Caco-2 (cell line): ENCODE data around the gene CPEB2. TPM values are rescaled to one million over a fixed set of nuclear protein-coding genes. Genes with fewer than 3 reads are reported as not detected.

Experiments used
- BruUV-seq: library from RNA; stranded (reverse); fragments of 400-500 nt; replicated peaks from 2 replicates; lab custom pipeline; 2021; lab: Mats Ljungman, UMichigan
- CTCF ChIA-PET: fragments of 300-600 bp; sonication (Branson Sonifier 250); formaldehyde crosslinking; loops from one replicate; lab custom pipeline; 2022; ENCODE audit warnings: antibody characterized with exemption; lab: Charles Lee
- POLR2A ChIA-PET: fragments of 300-600 bp; sonication (Branson Sonifier 250); formaldehyde crosslinking; loops from one replicate; lab custom pipeline; 2022; ENCODE audit warnings: antibody characterized with exemption; lab: Charles Lee
- DNase-seq, 2 experiments: peaks; one replicate each; pipeline versions ENCODE4 v3.0.0 to v3.0.0-alpha.2; 2020 to 2022
- H3K27me3 ChIP-seq: replicated peaks from 2 replicates; pipeline ENCODE4 v1.6.0; 2011; ENCODE audit warnings: low read length; ENCODE audit not compliant: control insufficient read depth, insufficient read depth
- H3K36me3 ChIP-seq: 2 replicates; pipeline ENCODE4 v1.5.1; 2011; ENCODE audit warnings: low read length; ENCODE audit not compliant: control insufficient read depth, insufficient read depth
- H3K4me1 ChIP-seq: fragments of 250-450 bp; sonication (Bioruptor Pico); 2 replicates; pipeline ENCODE4 v1.5.1; 2020; ENCODE audit warnings: mild to moderate bottlenecking
- H3K4me3 ChIP-seq: 2 replicates; pipeline ENCODE4 v1.5.1; 2011; ENCODE audit warnings: low read depth, mild to moderate bottlenecking, control low read depth, low read length
- H3K9me3 ChIP-seq: fragments of 250-450 bp; sonication (Bioruptor Pico); 2 replicates; pipeline ENCODE4 v1.5.1; 2020; ENCODE audit warnings: mild to moderate bottlenecking, moderate library complexity
- H3K27ac Mint-ChIP-seq: one replicate; pipeline ENCODE4 v1.8.0; 2022; ENCODE audit warnings: mixed read lengths; ENCODE audit not compliant: unreplicated experiment
- H3K27me3 Mint-ChIP-seq: one replicate; pipeline ENCODE4 v1.8.0; 2022; ENCODE audit warnings: mixed read lengths; ENCODE audit not compliant: insufficient read depth, unreplicated experiment
- H3K36me3 Mint-ChIP-seq: one replicate; pipeline ENCODE4 v1.8.0; 2022; ENCODE audit warnings: mild to moderate bottlenecking, mixed read lengths; ENCODE audit not compliant: insufficient read depth, unreplicated experiment
- H3K4me1 Mint-ChIP-seq: one replicate; pipeline ENCODE4 v1.8.0; 2022; ENCODE audit warnings: low read depth, mixed read lengths; ENCODE audit not compliant: unreplicated experiment
- H3K4me3 Mint-ChIP-seq: one replicate; pipeline ENCODE4 v1.8.0; 2022; ENCODE audit warnings: mild to moderate bottlenecking, moderate library complexity, mixed read lengths; ENCODE audit not compliant: unreplicated experiment
- H3K9me3 Mint-ChIP-seq: one replicate; pipeline ENCODE4 v1.8.0; 2022; ENCODE audit warnings: mixed read lengths; ENCODE audit not compliant: unreplicated experiment
- CTCF ChIP-seq, 2 experiments: fragments of 200-600 bp in 1 of 2; IDR thresholded peaks; 1 replicate in 1 of 2; 2 replicates in 1 of 2; pipeline versions ENCODE4 v1.5.1 to v1.8.0; 2011 to 2022; ENCODE audit warnings: antibody characterized with exemption in 1 of 2, control low read depth in 1 of 2, inconsistent platforms in 1 of 2, low read depth in 1 of 2, low read length in 1 of 2, mild to moderate bottlenecking in 1 of 2, moderate library complexity in 1 of 2; ENCODE audit not compliant: insufficient read depth in 1 of 2, severe bottlenecking in 1 of 2, unreplicated experiment in 1 of 2
- intact Hi-C: fragments of 100-400 bp; cut with micrococcal nuclease; formaldehyde crosslinking; loops from one replicate; pipeline ENCODE4 v1.10.0; 2022; ENCODE audit not compliant: unreplicated experiment
- total RNA-seq: library from RNA; stranded (reverse); gene quantifications from 2 replicates; pipeline ENCODE4 v1.2.3, GENCODE V29; 2022

Gene CPEB2
- total RNA-seq, 1 experiment from 2014 or later, result 0.18 TPM

- Mint-ChIP-seq H3K27me3 (no peaks in the 10 kb centered on the region), H3K9me3 (no peaks in the 10 kb centered on the region), H3K4me3 (no peak overlapping the region), H3K27ac (no peak overlapping the region), H3K4me1 (no peaks in the 10 kb centered on the region), H3K36me3 (no peaks in the 10 kb centered on the region)
- CTCF ChIA-PET, result no interaction called here
- Histone ChIP-seq H3K9me3 (no peaks in the 10 kb centered on the region), H3K36me3 (no peaks in the 10 kb centered on the region), H3K4me1 (no peaks in the 10 kb centered on the region), H3K4me3 (no peak overlapping the region), H3K27me3 (no peaks in the 10 kb centered on the region)
- intact Hi-C loops, result no loop called here
- POLR2A ChIA-PET, result no interaction called here
- BruUV-seq, result no TSS peak
- no peak for TF ChIP-seq CTCF (IDR thresholded peaks at IDR 0.05; ENCODE audit: insufficient read depth in 1 of 2, low read depth in 1 of 2, low read length in 1 of 2, severe bottlenecking in 1 of 2, unreplicated experiment in 1 of 2)
- no peak for DNase-seq
These were observed 63.9 kb downstream of the CPEB2 start for GRCh38 chr4:15066140-15066539.

- no TSS peak for BruUV-seq
- no peaks in the 10 kb centered on the region for H3K9me3 Mint-ChIP-seq
- ChIA-PET CTCF (no interaction called here), POLR2A (no interaction called here)
- Histone ChIP-seq H3K4me3 (no peak overlapping the region), H3K36me3 (no peaks in the 10 kb centered on the region), H3K4me1 (no peaks in the 10 kb centered on the region), H3K9me3 (no peaks in the 10 kb centered on the region), H3K27me3 (no peaks in the 10 kb centered on the region)
- H3K27me3 Mint-ChIP-seq, result no peaks in the 10 kb centered on the region
- no peak for TF ChIP-seq CTCF (IDR thresholded peaks at IDR 0.05; ENCODE audit: insufficient read depth in 1 of 2, low read depth in 1 of 2, low read length in 1 of 2, severe bottlenecking in 1 of 2, unreplicated experiment in 1 of 2)
- DNase-seq, result no peak
- intact Hi-C loops, result no loop called here
- no peaks in the 10 kb centered on the region for H3K36me3 Mint-ChIP-seq
- H3K4me1 Mint-ChIP-seq, result peaks cover 7% of the 10 kb centered on the region
- no peak overlapping the region for H3K4me3 Mint-ChIP-seq
- no peak overlapping the region for H3K27ac Mint-ChIP-seq
These were observed 66.0 kb downstream of the CPEB2 start for GRCh38 chr4:15068298-15068697.

- no peak overlapping the region for H3K27ac Mint-ChIP-seq
These were observed 73.6 kb downstream of the CPEB2 start for GRCh38 chr4:15075875-15076274.

More at GRCh38 chr4:15075875-15076274, 73.6 kb downstream of the CPEB2 start:
- TF ChIP-seq CTCF (IDR thresholded peaks at IDR 0.05; ENCODE audit: insufficient read depth in 1 of 2, low read depth in 1 of 2, low read length in 1 of 2, severe bottlenecking in 1 of 2, unreplicated experiment in 1 of 2), result no peak
- H3K4me3 Mint-ChIP-seq, result no peak overlapping the region
- Histone ChIP-seq H3K4me3 (no peak overlapping the region), H3K27me3 (no peaks in the 10 kb centered on the region), H3K4me1 (no peaks in the 10 kb centered on the region), H3K36me3 (no peaks in the 10 kb centered on the region), H3K9me3 (no peaks in the 10 kb centered on the region)
- H3K9me3 Mint-ChIP-seq, result peaks cover 10% of the 10 kb centered on the region
- intact Hi-C loops, result no loop called here
- no peaks in the 10 kb centered on the region for H3K36me3 Mint-ChIP-seq
- H3K27me3 Mint-ChIP-seq, result peaks cover 3% of the 10 kb centered on the region
- no peak for DNase-seq
- ChIA-PET POLR2A (no interaction called here), CTCF (no interaction called here)
- H3K4me1 Mint-ChIP-seq, result peaks cover 7% of the 10 kb centered on the region
- no TSS peak for BruUV-seq
